Measurements from ENCODE around the gene FMO3.

Gene FMO3

GRCh38 chr1:171116676-171117075 lies 26.0 kb downstream of the FMO3 start:
- DNase-seq (ENCODE audit: low spot score) = no peak

DNA sequence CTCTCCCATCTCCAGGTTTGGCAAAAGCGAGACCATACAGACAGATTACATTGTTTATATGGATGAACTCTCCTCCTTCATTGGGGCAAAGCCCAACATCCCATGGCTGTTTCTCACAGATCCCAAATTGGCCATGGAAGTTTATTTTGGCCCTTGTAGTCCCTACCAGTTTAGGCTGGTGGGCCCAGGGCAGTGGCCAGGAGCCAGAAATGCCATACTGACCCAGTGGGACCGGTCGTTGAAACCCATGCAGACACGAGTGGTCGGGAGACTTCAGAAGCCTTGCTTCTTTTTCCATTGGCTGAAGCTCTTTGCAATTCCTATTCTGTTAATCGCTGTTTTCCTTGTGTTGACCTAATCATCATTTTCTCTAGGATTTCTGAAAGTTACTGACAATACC lies 26.4 kb downstream of the FMO3 start:
- DNase-seq (ENCODE audit: low spot score) = no peak

- DNase-seq (ENCODE audit: low spot score) = no peak
These were observed 28.9 kb downstream of the FMO3 start for GRCh38 chr1:171119648-171120047.

DNA sequence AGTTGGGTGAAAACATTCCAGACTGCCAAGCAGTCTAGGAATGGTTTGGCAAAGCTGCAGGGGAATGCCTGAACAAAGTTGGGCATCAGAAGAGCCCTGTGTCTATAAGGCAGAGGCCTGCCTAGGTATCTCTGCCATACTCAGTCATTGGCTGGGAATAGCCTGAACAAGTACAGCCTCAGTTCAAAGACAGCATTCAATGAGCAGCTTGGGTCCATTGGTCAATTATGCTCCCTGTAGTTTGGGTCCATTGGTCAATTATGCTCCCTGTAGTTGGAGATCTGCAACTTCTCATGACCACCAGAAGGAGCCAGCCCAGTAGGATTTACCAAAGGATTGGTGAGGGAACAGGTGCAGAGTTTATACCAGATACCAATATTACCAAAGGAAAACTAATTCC lies 31.6 kb downstream of the FMO3 start:
- no peak for DNase-seq (ENCODE audit: low spot score)

DNA sequence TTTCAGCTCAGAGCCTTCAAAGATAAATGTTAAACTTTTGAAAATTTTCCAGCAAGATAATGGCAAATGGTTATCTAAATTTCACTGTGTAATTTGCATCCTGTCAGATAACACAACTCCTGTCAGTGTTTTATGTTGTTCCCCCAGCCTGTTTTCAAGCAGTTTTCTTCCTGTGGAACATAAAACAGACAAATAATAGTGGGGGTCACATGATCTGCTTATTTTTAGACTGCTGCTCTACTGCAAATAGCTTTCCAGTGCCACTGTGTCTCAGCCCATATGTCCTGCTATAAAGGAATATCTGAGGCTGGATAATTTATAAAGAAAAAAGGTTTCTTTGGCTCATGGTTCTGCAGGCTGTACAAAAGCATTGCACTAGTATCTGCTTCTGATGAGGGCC lies 32.2 kb downstream of the FMO3 start:
- DNase-seq (ENCODE audit: low spot score) = no peak

- DNase-seq (ENCODE audit: low spot score) = no peak
These were observed 35.8 kb downstream of the FMO3 start for GRCh38 chr1:171126504-171126903.

GRCh38 chr1:171127099-171127498 lies 36.4 kb downstream of the FMO3 start:
- DNase-seq (ENCODE audit: low spot score) = no peak

DNA sequence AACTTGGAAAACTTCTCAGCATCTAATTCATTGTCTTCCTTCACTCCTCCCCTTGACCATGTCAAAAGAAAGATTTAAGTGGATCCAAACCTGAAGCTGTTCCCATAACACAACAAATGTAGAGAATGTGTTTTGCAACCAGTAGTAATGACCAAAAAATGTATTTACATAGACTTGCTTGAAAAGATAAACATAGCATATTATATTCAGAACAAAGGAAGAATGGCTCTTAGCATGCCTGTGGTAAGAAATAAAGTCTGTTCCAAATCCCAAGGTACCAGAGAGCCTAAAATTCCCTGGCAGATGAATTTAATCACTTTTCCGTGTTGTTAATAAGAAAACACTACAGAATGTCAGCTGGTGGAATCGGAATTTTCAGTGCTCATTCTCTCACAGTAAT lies 36.8 kb downstream of the FMO3 start:
- DNase-seq (ENCODE audit: low spot score) = no peak

- no peak for DNase-seq (ENCODE audit: low spot score)
These were observed 37.8 kb downstream of the FMO3 start for GRCh38 chr1:171128463-171128862.

GRCh38 chr1:171134204-171134923 lies 43.7 kb downstream of the FMO3 start:
- no peak for DNase-seq (ENCODE audit: low spot score)

DNA sequence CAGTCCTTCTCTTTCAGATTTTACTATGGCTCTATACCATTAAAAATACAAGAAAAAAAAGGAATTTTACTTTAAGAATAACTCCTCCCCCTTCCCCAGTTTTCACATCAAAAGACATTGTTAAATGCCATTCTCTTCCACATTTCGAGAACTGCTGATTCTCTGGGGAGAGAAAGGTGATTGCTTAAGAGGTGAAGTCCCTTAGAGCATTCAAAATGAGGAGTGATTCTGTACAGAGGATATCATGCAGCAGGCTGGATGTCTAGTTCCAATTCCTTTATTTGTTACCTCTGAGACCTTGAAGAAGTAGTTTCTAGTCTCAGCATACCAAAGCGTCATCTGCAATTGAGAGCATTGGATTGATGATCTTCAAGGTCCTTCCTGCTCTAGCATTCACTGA lies 46.9 kb downstream of the FMO3 start:
- DNase-seq (ENCODE audit: low spot score) = no peak

- DNase-seq (ENCODE audit: low spot score) = no peak
These were observed 48.3 kb downstream of the FMO3 start for GRCh38 chr1:171138980-171139379.

DNA sequence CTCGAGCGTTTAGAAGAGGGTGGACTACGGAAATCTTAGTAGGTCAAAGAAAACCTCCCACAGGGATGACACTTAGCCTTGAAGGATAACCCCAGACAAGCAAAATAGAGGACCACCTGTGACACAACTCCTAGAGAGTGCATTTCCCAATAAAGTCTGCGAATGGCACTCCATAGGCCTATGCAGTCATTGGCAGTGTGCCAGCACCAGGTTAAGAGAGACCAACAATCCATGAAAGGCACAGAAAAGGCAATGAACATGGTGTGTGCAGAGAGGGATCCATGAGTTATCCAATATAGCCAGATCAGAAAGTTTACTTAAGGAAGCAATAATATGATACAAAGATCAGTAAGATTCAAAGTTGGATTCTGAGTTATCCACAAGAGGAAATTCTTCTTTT lies 49.2 kb downstream of the FMO3 start:
- DNase-seq (ENCODE audit: low spot score) = no peak

DNA sequence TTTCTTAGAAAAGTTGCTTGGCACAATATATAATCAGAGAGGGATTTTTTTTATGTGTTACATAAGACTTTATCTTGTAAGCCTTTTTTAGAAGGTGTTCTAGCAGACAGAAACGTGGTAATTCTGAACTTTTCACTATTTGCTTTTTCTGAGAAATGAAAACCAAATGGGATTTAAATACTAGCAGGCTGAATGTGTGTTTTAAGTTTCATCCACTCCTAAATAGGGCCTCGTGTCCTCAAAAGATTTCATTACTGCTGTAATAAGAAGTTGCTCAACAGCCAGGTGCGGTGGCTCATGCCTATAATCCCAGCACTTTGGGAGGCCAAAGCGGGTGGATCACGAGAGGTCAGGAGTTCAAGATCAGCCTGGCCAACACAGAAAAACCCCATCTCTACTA lies 49.7 kb downstream of the FMO3 start:
- no peak for DNase-seq (ENCODE audit: low spot score)

- no peak for DNase-seq (ENCODE audit: low spot score)
These were observed 50.4 kb downstream of the FMO3 start for GRCh38 chr1:171140956-171141687.

- DNase-seq (ENCODE audit: low spot score) = no peak
These were observed 51.1 kb downstream of the FMO3 start for GRCh38 chr1:171141688-171142415.

- no peak for DNase-seq (ENCODE audit: low spot score)
These were observed 52.0 kb downstream of the FMO3 start for GRCh38 chr1:171142416-171143385.

GRCh38 chr1:171150156-171150555 lies 59.5 kb downstream of the FMO3 start:
- DNase-seq (ENCODE audit: low spot score) = no peak

DNA sequence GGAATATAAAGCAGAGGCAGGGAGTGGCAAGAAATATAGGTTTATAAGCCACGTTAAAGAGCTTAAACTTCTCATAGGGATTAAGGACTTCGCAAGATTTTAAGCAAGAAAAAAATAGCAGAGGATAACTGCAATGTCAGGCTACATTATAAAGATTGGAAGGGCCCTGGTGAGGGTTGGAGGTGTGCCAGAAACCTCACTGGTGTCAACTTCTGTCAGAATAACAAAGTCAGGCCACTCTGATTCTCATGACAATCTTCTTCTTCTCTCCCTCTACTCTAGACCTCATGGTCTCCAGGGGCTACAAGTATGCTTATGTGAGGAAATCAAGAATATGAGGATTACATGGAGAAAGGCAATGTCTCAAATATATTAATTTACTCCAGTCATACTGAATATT lies 61.8 kb downstream of the FMO3 start:
- DNase-seq (ENCODE audit: low spot score) = no peak

GRCh38 chr1:171155484-171155883 lies 64.8 kb downstream of the FMO3 start:
- no peak for DNase-seq (ENCODE audit: low spot score)

DNA sequence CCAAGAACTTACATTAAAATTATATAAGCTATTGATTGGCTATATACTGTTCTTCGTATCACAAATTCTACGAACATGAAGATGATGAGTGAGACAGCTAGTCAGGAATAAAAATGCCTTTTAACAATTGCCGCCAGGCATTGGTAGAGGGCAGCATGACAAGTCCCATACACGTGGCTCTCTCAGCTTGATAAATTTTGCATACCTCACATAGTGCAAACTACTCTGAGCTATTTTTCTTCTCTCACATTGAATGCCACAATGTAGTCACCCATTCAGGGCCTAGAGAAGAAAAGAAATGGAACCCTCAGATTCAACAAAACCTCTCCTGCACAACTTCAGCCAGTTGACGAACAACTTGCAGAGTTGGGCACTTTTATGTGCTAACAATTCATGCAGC lies 67.4 kb downstream of the FMO3 start:
- DNase-seq (ENCODE audit: low spot score) = no peak

DNA sequence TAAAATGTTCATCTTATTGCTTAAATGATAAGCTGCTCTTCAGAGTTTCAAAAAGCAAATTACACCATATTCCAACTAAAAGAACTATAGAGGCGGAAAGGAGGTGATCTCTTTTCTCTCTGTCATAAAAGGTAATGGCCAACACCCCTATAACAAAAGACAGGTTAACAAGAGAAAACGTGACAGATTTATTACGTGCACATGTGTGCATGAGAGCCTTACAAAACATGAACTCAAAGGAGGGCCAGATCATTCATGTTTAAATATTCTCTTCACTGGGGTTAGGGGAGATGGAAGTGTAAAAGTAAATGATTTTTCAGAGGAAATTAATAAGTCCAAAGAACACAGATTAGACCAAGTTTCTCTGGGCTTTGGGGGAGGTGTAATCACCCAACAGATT lies 67.8 kb downstream of the FMO3 start:
- no peak for DNase-seq (ENCODE audit: low spot score)

Data from NAMALWA (cell line).